Neural cell (in vitro differentiated cells): ENCODE results near the gene TRPM3. TPM values are rescaled to one million over a fixed set of nuclear protein-coding genes. Genes with fewer than 3 reads are reported as not detected.

Source experiments
- H2AFZ ChIP-seq: fragments of 200-600, 300-800 bp; sonication (generic), shearing (Covaris generic); 2 replicates; pipeline ENCODE4 v1.6.0; 2014; ENCODE audit warnings: low read depth, mild to moderate bottlenecking, antibody characterized with exemption, low read length, moderate library complexity
- H3F3A ChIP-seq: fragments of 200-600 bp; shearing (Covaris generic); 2 replicates; pipeline ENCODE4 v1.6.1; 2016; ENCODE audit warnings: mild to moderate bottlenecking, moderate library complexity, mixed read lengths, antibody characterized with exemption, low read length; ENCODE audit not compliant: insufficient read depth, poor library complexity, severe bottlenecking
- H3K27ac ChIP-seq: fragments of 200-600, 300-800 bp; sonication (generic), shearing (Covaris generic); 2 replicates; pipeline ENCODE4 v1.5.1; 2014; ENCODE audit warnings: mild to moderate bottlenecking, low read length, moderate library complexity
- H3K27me3 ChIP-seq: fragments of 300-800, 200-600 bp; sonication (generic), shearing (Covaris generic); 2 replicates; pipeline ENCODE4 v1.6.0; 2014; ENCODE audit warnings: mild to moderate bottlenecking, low read depth, low read length, moderate library complexity; ENCODE audit not compliant: insufficient read depth
- H3K36me3 ChIP-seq: fragments of 300-800, 200-600 bp; sonication (generic), shearing (Covaris generic); 2 replicates; pipeline ENCODE4 v1.5.1; 2014; ENCODE audit warnings: mild to moderate bottlenecking, antibody characterized with exemption, low read length, moderate library complexity; ENCODE audit not compliant: insufficient read depth
- H3K4me2 ChIP-seq: fragments of 300-800, 200-600 bp; sonication (generic), shearing (Covaris generic); 2 replicates; pipeline ENCODE4 v1.6.0; 2014; ENCODE audit warnings: mild to moderate bottlenecking, low read length
- H3K4me3 ChIP-seq: fragments of 300-800, 200-600 bp; sonication (generic), shearing (Covaris generic); 2 replicates; pipeline ENCODE4 v1.5.1; 2014; ENCODE audit warnings: mild to moderate bottlenecking, low read length, moderate library complexity
- H3K79me2 ChIP-seq: fragments of 200-600 bp; shearing (Covaris generic); replicated peaks from 2 replicates; pipeline ENCODE4 v1.6.0; 2014; ENCODE audit warnings: mild to moderate bottlenecking, low read length, moderate library complexity; ENCODE audit not compliant: insufficient read depth
- H3K9ac ChIP-seq: fragments of 300-800, 200-600 bp; sonication (generic), shearing (Covaris generic); 2 replicates; pipeline ENCODE4 v1.6.1; 2016; ENCODE audit warnings: mild to moderate bottlenecking, low read length, mixed read lengths
- H3K9me2 ChIP-seq: fragments of 200-600 bp; shearing (Covaris generic); 2 replicates; pipeline ENCODE4 v1.6.1; 2016; ENCODE audit warnings: mild to moderate bottlenecking, low read length, mixed read lengths; ENCODE audit not compliant: insufficient read depth
- H3K9me3 ChIP-seq: fragments of 200-600, 300-800 bp; sonication (generic), shearing (Covaris generic); 2 replicates; pipeline ENCODE4 v1.6.1; 2016; ENCODE audit warnings: mild to moderate bottlenecking, mixed run types, low read length, moderate library complexity, mixed read lengths
- H4K20me1 ChIP-seq: fragments of 200-600 bp; shearing (Covaris generic); 2 replicates; pipeline ENCODE4 v1.6.1; 2016; ENCODE audit warnings: mild to moderate bottlenecking, mixed run types; ENCODE audit not compliant: insufficient read depth
- CTCF ChIP-seq: fragments of 450-650 bp; IDR thresholded peaks from 2 replicates; pipeline ENCODE4 v1.5.1; 2014; ENCODE audit warnings: antibody characterized with exemption, mild to moderate bottlenecking, moderate library complexity; ENCODE audit not compliant: poor library complexity, severe bottlenecking
- EP300 ChIP-seq: fragments of 450-650 bp; conservative IDR thresholded peaks from 2 replicates; pipeline ENCODE4 v1.6.1; 2014; ENCODE audit warnings: antibody characterized with exemption, mild to moderate bottlenecking, moderate library complexity; ENCODE audit not compliant: poor library complexity, severe bottlenecking
- EZH2 ChIP-seq: fragments of 200-600, 300-800 bp; shearing (Covaris generic), sonication (generic); IDR thresholded peaks from 2 replicates; pipeline ENCODE4 v1.6.1; 2014; ENCODE audit warnings: antibody characterized with exemption, low read length, borderline replicate concordance, mild to moderate bottlenecking; ENCODE audit not compliant: insufficient read depth, poor library complexity, severe bottlenecking
- MXI1 ChIP-seq: fragments of 450-650 bp; conservative IDR thresholded peaks from 2 replicates; pipeline ENCODE4 v1.6.1; 2014; ENCODE audit warnings: antibody characterized with exemption, mild to moderate bottlenecking; ENCODE audit not compliant: poor library complexity, severe bottlenecking
- POLR2AphosphoS5 ChIP-seq: IDR thresholded peaks from 2 replicates; pipeline ENCODE4 v1.6.1; 2012
- RAD21 ChIP-seq: fragments of 450-650 bp; conservative IDR thresholded peaks from 2 replicates; pipeline ENCODE4 v1.6.1; 2014; ENCODE audit warnings: antibody characterized with exemption, mild to moderate bottlenecking, moderate library complexity
- REST ChIP-seq: IDR thresholded peaks from 2 replicates; pipeline ENCODE4 v1.6.1; 2012; ENCODE audit warnings: borderline replicate concordance
- SMC3 ChIP-seq: fragments of 450-650 bp; conservative IDR thresholded peaks from 2 replicates; pipeline ENCODE4 v1.6.1; 2014; ENCODE audit warnings: antibody characterized with exemption, mild to moderate bottlenecking, moderate library complexity; ENCODE audit not compliant: poor library complexity
- TAF1 ChIP-seq: IDR thresholded peaks from 2 replicates; pipeline ENCODE4 v1.6.1; 2012; ENCODE audit warnings: low read depth
- polyA plus RNA-seq: library from polyadenylated mRNA; depleted of rRNA; stranded (reverse); fragments of >200 nt; gene quantifications from 2 replicates; pipeline ENCODE4 v1.2.3, GENCODE V29; 2014

Gene TRPM3
- polyA plus RNA-seq, 1 donor from 2014 or later = 1.3 TPM

- H3K79me2 ChIP-seq = no peaks in the 10 kb centered on the region
- no peaks in the 10 kb centered on the region for H3K27me3 ChIP-seq
- no peak overlapping the region for H3K27ac ChIP-seq
- H4K20me1 ChIP-seq = no peaks in the 10 kb centered on the region
- no peaks in the 10 kb centered on the region for H3K9me3 ChIP-seq
- H3K4me2 ChIP-seq = no peak overlapping the region
- H2AFZ ChIP-seq = no peak overlapping the region
- no peak overlapping the region for H3K9ac ChIP-seq
- no peaks in the 10 kb centered on the region for H3K9me2 ChIP-seq
- no peaks in the 10 kb centered on the region for H3K36me3 ChIP-seq
- no peaks in the 10 kb centered on the region for H3F3A ChIP-seq
- TF ChIP-seq POLR2AphosphoS5 (no peak), MXI1 (no peak), EZH2 (no peak), REST (no peak), TAF1 (no peak), EP300 (no peak), RAD21 (no peak), CTCF (no peak), SMC3 (no peak)
- no peak overlapping the region for H3K4me3 ChIP-seq
Measured at GRCh38 chr9:70988551-70988950, 132.9 kb downstream of the TRPM3 start.

GRCh38 chr9:70987986-70988385, 133.4 kb downstream of the TRPM3 start:
- H3K4me3 ChIP-seq = no peak overlapping the region

More at GRCh38 chr9:70987986-70988385, 133.4 kb downstream of the TRPM3 start:
- H2AFZ ChIP-seq = no peak overlapping the region
- H3F3A ChIP-seq = no peaks in the 10 kb centered on the region
- no peaks in the 10 kb centered on the region for H3K9me2 ChIP-seq
- TF ChIP-seq POLR2AphosphoS5 (no peak), MXI1 (no peak), RAD21 (no peak), CTCF (no peak), TAF1 (no peak), EZH2 (no peak)
- no peaks in the 10 kb centered on the region for H4K20me1 ChIP-seq
- no peaks in the 10 kb centered on the region for H3K79me2 ChIP-seq
- H3K27ac ChIP-seq = no peak overlapping the region
- no peak overlapping the region for H3K9ac ChIP-seq
- no peaks in the 10 kb centered on the region for H3K27me3 ChIP-seq
- H3K36me3 ChIP-seq = no peaks in the 10 kb centered on the region
- H3K4me2 ChIP-seq = no peak overlapping the region
- H3K9me3 ChIP-seq = no peaks in the 10 kb centered on the region
